DOHH2 (cell line): ENCODE results near the gene FAM131A.

Experiments used
- H3F3A ChIP-seq: fragments of 200-600 bp; sonication (generic), shearing (Covaris generic); 2 replicates; pipeline ENCODE4 v1.6.0; 2016; ENCODE audit warnings: antibody characterized with exemption, mild to moderate bottlenecking; ENCODE audit not compliant: control insufficient read depth, insufficient read depth
- H3K27ac ChIP-seq: fragments of 200-600 bp; sonication (generic); 2 replicates; pipeline ENCODE4 v1.5.1; 2014; ENCODE audit warnings: low read depth, mild to moderate bottlenecking, low read length, moderate library complexity
- H3K27me3 ChIP-seq: fragments of 200-600 bp; sonication (generic); 2 replicates; pipeline ENCODE4 v1.6.1; 2014; ENCODE audit warnings: mild to moderate bottlenecking, low read length, mixed read lengths; ENCODE audit not compliant: control insufficient read depth
- H3K36me3 ChIP-seq: fragments of 200-600 bp; sonication (generic); 2 replicates; pipeline ENCODE4 v1.6.1; 2014; ENCODE audit warnings: mild to moderate bottlenecking, low read length, moderate library complexity, mixed read lengths; ENCODE audit not compliant: control insufficient read depth
- H3K4me1 ChIP-seq: fragments of 200-600 bp; sonication (generic); 2 replicates; pipeline ENCODE4 v1.6.1; 2014; ENCODE audit warnings: mild to moderate bottlenecking, low read length, mixed read lengths; ENCODE audit not compliant: control insufficient read depth
- H3K4me2 ChIP-seq: fragments of 200-600 bp; sonication (generic); 2 replicates; pipeline ENCODE4 v1.6.0; 2014; ENCODE audit warnings: mild to moderate bottlenecking, low read length, moderate library complexity
- H3K4me3 ChIP-seq: fragments of 200-600 bp; sonication (generic); 2 replicates; pipeline ENCODE4 v1.5.1; 2014; ENCODE audit warnings: mild to moderate bottlenecking, low read length, mixed read lengths
- H3K79me2 ChIP-seq: fragments of 200-600 bp; sonication (generic); 2 replicates; pipeline ENCODE4 v1.6.1; 2014; ENCODE audit warnings: mild to moderate bottlenecking, low read length, mixed read lengths; ENCODE audit not compliant: control insufficient read depth
- H3K9me2 ChIP-seq: fragments of 200-600 bp; sonication (generic); replicated peaks from 2 replicates; pipeline ENCODE4 v1.6.1; 2014; ENCODE audit warnings: mild to moderate bottlenecking, low read length, mixed read lengths; ENCODE audit not compliant: control insufficient read depth
- H3K9me3 ChIP-seq: fragments of 200-600 bp; sonication (generic); 2 replicates; pipeline ENCODE4 v1.6.1; 2014; ENCODE audit warnings: antibody characterized with exemption, low read length, mixed read lengths; ENCODE audit not compliant: control insufficient read depth, insufficient read depth
- H4K20me1 ChIP-seq: fragments of 200-600 bp; sonication (generic); 2 replicates; pipeline ENCODE4 v1.6.0; 2014; ENCODE audit warnings: low read depth, mild to moderate bottlenecking, antibody characterized with exemption, low read length, moderate library complexity; ENCODE audit not compliant: control insufficient read depth, insufficient read depth
- CTCF ChIP-seq: fragments of 200-600 bp; sonication (generic); IDR thresholded peaks from one replicate; pipeline ENCODE4 v1.5.1; 2014; ENCODE audit warnings: antibody characterized with exemption, mild to moderate bottlenecking, low read depth, low read length; ENCODE audit not compliant: poor library complexity, severe bottlenecking
- EZH2phosphoT487 ChIP-seq: fragments of 200-600 bp; sonication (generic); IDR thresholded peaks from 2 replicates; pipeline ENCODE4 v1.6.1; 2017; ENCODE audit warnings: borderline replicate concordance, mild to moderate bottlenecking, antibody characterized with exemption, low read length, moderate library complexity, mixed read lengths

FAM131A gene

GRCh38 chr3:184336547-184337398 is 627 bp upstream of the FAM131A start:
- H3F3A ChIP-seq = peaks cover 42% of the 10 kb centered on the region
- TF ChIP-seq EZH2phosphoT487 (no peak), CTCF (no peak)
- no peaks in the 10 kb centered on the region for H3K9me2 ChIP-seq
- peaks cover 14% of the 10 kb centered on the region for H4K20me1 ChIP-seq
- peaks cover 3% of the 10 kb centered on the region; the same call in 1 of the 2 replicates for H3K27me3 ChIP-seq
- no peaks in the 10 kb centered on the region for H3K79me2 ChIP-seq
- H3K4me3 ChIP-seq = peak overlapping the region; percentile 72
- H3K27ac ChIP-seq = no peak overlapping the region
- H3K9me3 ChIP-seq = no peaks in the 10 kb centered on the region
- H3K4me1 ChIP-seq = peaks cover 22% of the 10 kb centered on the region
- peaks cover 39% of the 10 kb centered on the region for H3K36me3 ChIP-seq
- H3K4me2 ChIP-seq = peak overlapping the region; percentile 79

- no peaks in the 10 kb centered on the region for H3K9me3 ChIP-seq
- peaks cover 27% of the 10 kb centered on the region for H3K36me3 ChIP-seq
- H3K9me2 ChIP-seq = no peaks in the 10 kb centered on the region
- H3K4me2 ChIP-seq = peak overlapping the region; percentile 33; the same call in 1 of the 2 replicates
- no peak overlapping the region for H3K27ac ChIP-seq
- H3K27me3 ChIP-seq = peaks cover 3% of the 10 kb centered on the region; the same call in 1 of the 2 replicates
- H3K4me1 ChIP-seq = peaks cover 22% of the 10 kb centered on the region
- peaks cover 11% of the 10 kb centered on the region for H4K20me1 ChIP-seq
- no peaks in the 10 kb centered on the region for H3K79me2 ChIP-seq
- H3F3A ChIP-seq = peaks cover 30% of the 10 kb centered on the region
- H3K4me3 ChIP-seq = no peak overlapping the region
- TF ChIP-seq EZH2phosphoT487 = no peak
- no peak for TF ChIP-seq CTCF
These were observed 581 bp downstream of the FAM131A start for GRCh38 chr3:184337981-184338380.

GRCh38 chr3:184338511-184338945 is 1.1 kb downstream of the FAM131A start:
- Histone ChIP-seq H3K36me3 (peaks cover 21% of the 10 kb centered on the region), H3K27me3 (peaks cover 3% of the 10 kb centered on the region; the same call in 1 of the 2 replicates), H4K20me1 (peaks cover 11% of the 10 kb centered on the region), H3K27ac (no peak overlapping the region), H3F3A (peaks cover 24% of the 10 kb centered on the region), H3K4me3 (peak overlapping the region; percentile 11; the same call in 1 of the 2 replicates), H3K9me2 (no peaks in the 10 kb centered on the region), H3K4me2 (peak overlapping the region; percentile 33), H3K4me1 (peaks cover 22% of the 10 kb centered on the region), H3K9me3 (no peaks in the 10 kb centered on the region), H3K79me2 (no peaks in the 10 kb centered on the region)
- no peak for TF ChIP-seq EZH2phosphoT487
- no peak for TF ChIP-seq CTCF
